GM12878 (cell line): ENCODE data around the gene SMPD4. TPM values are rescaled to one million over a fixed set of nuclear protein-coding genes. Genes with fewer than 3 reads are reported as not detected.

ENCODE experiments used
- ATF2 ChIP-seq: IDR thresholded peaks from 2 replicates; pipeline ENCODE4 v1.6.1; 2012; ENCODE audit warnings: low read length, inconsistent platforms
- ATF3 ChIP-seq: IDR thresholded peaks from 2 replicates; pipeline ENCODE4 v1.6.1; 2011; ENCODE audit warnings: low read depth, mild to moderate bottlenecking, low read length, moderate library complexity, borderline replicate concordance; ENCODE audit errors: extremely low read depth
- ATF7 ChIP-seq: fragments of 450-650 bp; IDR thresholded peaks from 2 replicates; pipeline ENCODE4 v1.6.1; 2016; ENCODE audit warnings: low read depth, mild to moderate bottlenecking
- BRCA1 ChIP-seq: IDR thresholded peaks from 2 replicates; pipeline ENCODE4 v1.6.1; 2011; ENCODE audit warnings: low read depth, low read length, improper control_type of control experiment
- DPF2 ChIP-seq: fragments of 450-650 bp; IDR thresholded peaks from 2 replicates; pipeline ENCODE4 v1.6.1; 2017; ENCODE audit warnings: mild to moderate bottlenecking
- E2F8 ChIP-seq: fragments of 450-650 bp; IDR thresholded peaks from 2 replicates; pipeline ENCODE4 v1.6.1; 2018; ENCODE audit warnings: mild to moderate bottlenecking, low read depth, moderate library complexity; ENCODE audit not compliant: partially characterized antibody
- ELK1 ChIP-seq: IDR thresholded peaks from 2 replicates; pipeline ENCODE4 v1.6.1; 2012; ENCODE audit warnings: low read depth, low read length, improper control_type of control experiment
- FOXK2 ChIP-seq: fragments of 450-650 bp; IDR thresholded peaks from 2 replicates; pipeline ENCODE4 v1.6.1; 2017; ENCODE audit warnings: mild to moderate bottlenecking, moderate library complexity
- HCFC1 ChIP-seq: fragments of 150-350 bp; IDR thresholded peaks from 2 replicates; pipeline ENCODE4 v1.6.1; 2014; ENCODE audit warnings: low read length
- JUND ChIP-seq: IDR thresholded peaks from 2 replicates; pipeline ENCODE4 v1.6.1; 2012; ENCODE audit warnings: low read depth, mild to moderate bottlenecking, low read length, improper control_type of control experiment, moderate library complexity
- MAX ChIP-seq: IDR thresholded peaks from 2 replicates; pipeline ENCODE4 v1.6.1; 2012; ENCODE audit warnings: low read depth, low read length, improper control_type of control experiment
- MTA3 ChIP-seq: IDR thresholded peaks from 2 replicates; pipeline ENCODE4 v1.6.1; 2012; ENCODE audit warnings: low read length, inconsistent platforms, borderline replicate concordance
- PBX3 ChIP-seq: IDR thresholded peaks from 2 replicates; pipeline ENCODE4 v1.6.1; 2011; ENCODE audit warnings: mild to moderate bottlenecking, low read depth, low read length, moderate library complexity; ENCODE audit not compliant: insufficient replicate concordance
- PRDM15 ChIP-seq: fragments of 450-650 bp; formaldehyde crosslinking; IDR thresholded peaks from 2 replicates; pipeline ENCODE4 v1.4.0; 2020; ENCODE audit warnings: mild to moderate bottlenecking, moderate library complexity
- RB1 ChIP-seq: fragments of 450-650 bp; formaldehyde crosslinking; IDR thresholded peaks from 2 replicates; pipeline ENCODE4 v1.6.1; 2017; ENCODE audit warnings: mild to moderate bottlenecking, borderline replicate concordance
- RELB ChIP-seq: fragments of 450-650 bp; IDR thresholded peaks from 2 replicates; pipeline ENCODE4 v1.6.1; 2017; ENCODE audit warnings: low read depth, mild to moderate bottlenecking, moderate library complexity
- TBL1XR1 ChIP-seq: IDR thresholded peaks from 2 replicates; pipeline ENCODE4 v1.6.1; 2012; ENCODE audit warnings: low read depth, low read length, improper control_type of control experiment
- polyA plus RNA-seq, 11 experiments: library from polyadenylated mRNA; depleted of rRNA in 4 of 11; unstranded in 6 of 11; stranded (reverse) in 5 of 11; fragments of >200 nt; fragmentation: Nextera tagmentation in 4 of 11; fragmentation: Illumina TruSeq in 1 of 11; extraction: Ambion mirVana in 4 of 11; extraction: Trizol in 1 of 11; gene quantifications; 1 replicate in 1 of 11; 2 replicates in 10 of 11; pipeline versions ENCODE4 v1.2.1 to v1.2.3, GENCODE V29; 2011 to 2016; ENCODE audit warnings: inconsistent platforms in 2 of 11, missing spikeins in 2 of 11, low read depth in 1 of 11
- total RNA-seq, 4 experiments: library from RNA; depleted of rRNA in 3 of 4; stranded (reverse); fragments of >200 nt in 3 of 4; fragmentation: Illumina TruSeq in 1 of 4; extraction: Trizol in 1 of 4; gene quantifications; 2 replicates each; pipeline versions ENCODE4 v1.2.1 to v1.2.3, GENCODE V29; 2013 to 2021

SMPD4 gene
- total and polyA plus RNA-seq, 10 of the 15 experiments (the other 5 are each of a cell fraction or from before 2014, with no cell fraction given), result 5.0 to 82.0 (median 45.7) TPM

- no peak for TF ChIP-seq E2F8
- TF ChIP-seq ATF3, result peak; percentile 66; the same call in 1 of the 2 replicates
- no peak for TF ChIP-seq ATF7
- TF ChIP-seq DPF2, result no peak
- TF ChIP-seq MTA3, result no peak
- TF ChIP-seq ELK1, result 0 out of 2 replicates have a peak, but pooled peaks have one; percentile 40
- TF ChIP-seq ATF2, result no peak
- peak; percentile 77 for TF ChIP-seq HCFC1
- no peak for TF ChIP-seq FOXK2
- TF ChIP-seq PBX3, result no peak
- TF ChIP-seq RB1, result peak; percentile 71; the same call in 1 of the 2 replicates
- no peak for TF ChIP-seq JUND
- peak; percentile 90 for TF ChIP-seq RELB
- TF ChIP-seq MAX, result peak; percentile 52; the same call in 1 of the 2 replicates
- TF ChIP-seq PRDM15 (CRISPR knock-in tag), result no peak
- TF ChIP-seq BRCA1, result no peak
- no peak for TF ChIP-seq TBL1XR1
Observed at GRCh38 chr2:130181325-130181879, at the start of gene SMPD4 (continued).
